Measurements from ENCODE around the gene PCDH12. TPM values are rescaled to one million over a fixed set of nuclear protein-coding genes. Genes with fewer than 3 reads are reported as not detected.

PCDH12 gene
- total RNA-seq: 2.5 and 4.6 TPM in 2 replicates

DNA sequence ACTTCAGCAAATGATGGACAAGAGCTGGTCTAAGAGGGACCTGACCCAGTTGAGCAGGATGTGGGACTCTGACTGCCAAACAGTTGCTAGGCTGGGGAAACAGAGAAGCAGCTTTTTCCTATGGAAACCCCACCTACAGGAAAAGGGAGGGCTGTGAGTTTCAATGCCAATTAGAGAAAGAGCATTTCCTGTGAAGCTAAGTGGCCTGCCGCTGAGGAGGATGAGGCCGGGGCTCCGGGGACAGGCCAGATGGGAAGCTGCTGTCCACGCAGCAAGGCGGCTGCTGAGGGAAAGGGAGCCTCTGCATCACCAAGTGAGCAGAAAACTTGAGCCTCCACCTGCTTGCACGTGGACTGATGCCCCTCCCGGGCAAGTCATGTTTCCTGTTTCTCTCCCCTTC lies at the start of gene PCDH12:
Gene PCDH12, minus strand, starts transcription at position 90 of the 400 bp plus-strand sequence. CDS start 351 bp downstream, outside the sequence.

DNA sequence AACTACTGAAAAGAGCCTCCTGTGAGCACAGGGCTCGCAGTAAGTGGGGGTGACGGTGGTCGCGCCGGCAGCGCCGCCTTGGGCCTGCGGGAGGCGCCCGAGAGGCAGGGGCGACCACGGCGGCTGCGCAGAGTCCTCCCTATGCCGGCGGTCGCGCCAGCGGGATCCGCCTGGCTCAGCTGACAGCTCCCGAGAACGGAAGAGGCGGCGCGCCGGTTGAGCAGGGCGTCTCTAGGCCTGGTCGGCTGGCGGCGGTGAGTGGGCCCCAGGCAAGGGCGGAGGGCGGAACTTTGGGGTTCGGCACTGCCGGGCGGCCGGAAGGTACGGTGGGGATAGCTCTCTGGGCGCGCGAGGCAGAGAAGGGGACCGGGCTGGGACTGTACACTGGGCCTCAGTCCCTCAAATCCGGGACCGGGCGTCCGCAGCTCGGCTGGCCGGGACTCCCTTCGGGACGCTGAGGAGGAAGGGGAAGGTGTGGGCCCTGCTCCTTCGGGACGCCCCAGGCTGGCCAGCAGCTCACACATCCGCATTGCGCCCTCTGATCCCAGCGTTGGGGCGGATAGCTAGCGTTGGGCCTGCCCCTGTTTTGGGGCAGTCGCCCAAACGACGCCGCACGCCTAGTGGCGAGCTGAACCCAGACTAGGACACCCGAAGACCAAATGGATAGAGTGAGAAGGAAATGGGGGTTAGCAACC lies 11.1 kb upstream of the PCDH12 start, which contains the start of gene RNF14:
Gene RNF14, plus strand, starts transcription at position 192 of the 695 bp plus-strand sequence. CDS start 4,484 bp downstream, outside the sequence.

DNA sequence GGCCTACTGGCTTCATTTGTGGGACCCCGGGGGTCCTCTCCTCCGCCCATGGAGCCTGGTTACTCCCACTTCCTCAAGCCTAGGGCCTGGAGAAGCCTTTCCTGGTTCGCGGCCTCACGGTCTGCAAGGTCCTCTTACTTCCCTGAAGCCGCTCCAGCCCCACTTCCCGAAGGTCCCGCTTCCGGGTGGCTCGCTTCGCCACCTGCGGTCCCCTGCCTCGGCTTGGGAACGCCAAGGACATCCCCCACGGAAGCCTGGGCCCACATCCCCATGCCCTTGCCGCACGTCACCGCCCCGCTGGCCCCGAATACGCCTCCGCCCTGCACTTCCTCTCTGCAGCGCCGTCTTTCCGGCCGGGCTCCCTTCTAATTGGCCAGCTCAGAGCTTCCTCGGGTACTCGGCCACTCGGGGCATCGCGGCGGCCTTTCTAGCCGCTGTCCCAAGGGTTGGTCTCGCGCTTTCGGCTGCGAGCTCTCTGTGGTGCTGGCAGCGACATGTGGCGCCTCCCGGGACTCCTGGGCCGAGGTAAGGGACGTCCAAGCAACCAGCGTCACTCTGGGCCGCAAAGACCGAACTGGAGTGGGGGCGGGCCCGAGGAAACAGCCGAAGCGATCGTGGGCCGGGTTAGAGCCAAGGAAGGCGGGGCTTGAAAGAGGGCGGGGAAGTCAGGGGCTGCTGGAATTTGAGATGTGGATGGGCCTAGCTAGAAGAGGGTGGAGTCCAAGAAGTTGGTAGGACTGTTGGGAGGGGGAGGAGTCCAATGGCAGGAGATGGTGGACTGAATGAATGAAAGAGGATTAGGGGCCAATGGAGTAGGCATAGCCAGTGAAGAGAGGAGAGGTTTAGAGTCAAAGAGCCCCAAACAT lies 34.3 kb downstream of the PCDH12 start, which contains the start of gene DELE1:
Gene DELE1, plus strand, starts transcription at position 424 of the 866 bp plus-strand sequence. Its CDS starts 71 bp downstream, at position 495.

Other genes starting within 250 kb of the PCDH12 start
- gene PCDH1, start 79.8 kb downstream of the PCDH12 start, total RNA-seq: 3.3 and 4.9 TPM in 2 replicates
- 43.2 and 46.4 TPM in 2 replicates for gene DELE1, start 34.3 kb downstream of the PCDH12 start, total RNA-seq
- gene RNF14, start 10.9 kb upstream of the PCDH12 start, total RNA-seq: 36.9 and 46.1 TPM in 2 replicates
- 58.7 and 70.2 TPM in 2 replicates for gene GNPDA1, start 54.8 kb upstream of the PCDH12 start, total RNA-seq
- gene NDFIP1, start 150.6 kb upstream of the PCDH12 start, total RNA-seq: 61.2 and 66.9 TPM in 2 replicates